Mesodermal cell (in vitro differentiated cells): ENCODE measurements around the gene RTN4R.
"Not testable (repeated sequence)": the region's sequence is repeated elsewhere in the genome, so short reads cannot be mapped to it uniquely, and the experiment has no call there.

Experiments used
- H3K27ac ChIP-seq: 2 replicates; pipeline ENCODE4 v1.7.0; 2013; ENCODE audit warnings: mild to moderate bottlenecking, low read depth, low read length, moderate library complexity; ENCODE audit not compliant: severe bottlenecking
- H3K36me3 ChIP-seq: 2 replicates; pipeline ENCODE4 v1.7.1; 2013; ENCODE audit warnings: mild to moderate bottlenecking, low read length, moderate library complexity; ENCODE audit not compliant: control insufficient read depth, insufficient read depth
- H3K4me1 ChIP-seq: one replicate; pipeline ENCODE4 v1.7.1; 2013; ENCODE audit warnings: mild to moderate bottlenecking, low read length; ENCODE audit not compliant: insufficient read depth, control insufficient read depth, poor library complexity, severe bottlenecking
- H3K4me3 ChIP-seq: 2 replicates; pipeline ENCODE4 v1.7.0; 2013; ENCODE audit warnings: low read length, control low read depth, mild to moderate bottlenecking; ENCODE audit not compliant: insufficient read depth, poor library complexity, severe bottlenecking; ENCODE audit errors: extremely low read depth
- H3K9me3 ChIP-seq: 2 replicates; pipeline ENCODE4 v1.7.1; 2013; ENCODE audit warnings: mild to moderate bottlenecking, low read length, moderate library complexity; ENCODE audit not compliant: control insufficient read depth
- WGBS, 2 experiments: methylation state at CpG; one replicate each; pipeline ENCODE4 v1.1.5; 2013; ENCODE audit warnings: missing lambda C conversion rate in 2 of 2; ENCODE audit not compliant: insufficient coverage in 2 of 2; 5-methylcytosine and 5-hydroxymethylcytosine counted together

The RTN4R gene

GRCh38 chr22:20303229-20303534 is 35.1 kb upstream of the RTN4R start:
- not testable (repeated sequence) for H3K4me1 ChIP-seq, H3K36me3 ChIP-seq, H3K9me3 ChIP-seq, H3K4me3 ChIP-seq, H3K27ac ChIP-seq
- 93% methylated on average over 2 of the region's 7 CpGs; no CpG with 5 or more reads in 1 of the 2 experiments for WGBS, 2 experiments

DNA sequence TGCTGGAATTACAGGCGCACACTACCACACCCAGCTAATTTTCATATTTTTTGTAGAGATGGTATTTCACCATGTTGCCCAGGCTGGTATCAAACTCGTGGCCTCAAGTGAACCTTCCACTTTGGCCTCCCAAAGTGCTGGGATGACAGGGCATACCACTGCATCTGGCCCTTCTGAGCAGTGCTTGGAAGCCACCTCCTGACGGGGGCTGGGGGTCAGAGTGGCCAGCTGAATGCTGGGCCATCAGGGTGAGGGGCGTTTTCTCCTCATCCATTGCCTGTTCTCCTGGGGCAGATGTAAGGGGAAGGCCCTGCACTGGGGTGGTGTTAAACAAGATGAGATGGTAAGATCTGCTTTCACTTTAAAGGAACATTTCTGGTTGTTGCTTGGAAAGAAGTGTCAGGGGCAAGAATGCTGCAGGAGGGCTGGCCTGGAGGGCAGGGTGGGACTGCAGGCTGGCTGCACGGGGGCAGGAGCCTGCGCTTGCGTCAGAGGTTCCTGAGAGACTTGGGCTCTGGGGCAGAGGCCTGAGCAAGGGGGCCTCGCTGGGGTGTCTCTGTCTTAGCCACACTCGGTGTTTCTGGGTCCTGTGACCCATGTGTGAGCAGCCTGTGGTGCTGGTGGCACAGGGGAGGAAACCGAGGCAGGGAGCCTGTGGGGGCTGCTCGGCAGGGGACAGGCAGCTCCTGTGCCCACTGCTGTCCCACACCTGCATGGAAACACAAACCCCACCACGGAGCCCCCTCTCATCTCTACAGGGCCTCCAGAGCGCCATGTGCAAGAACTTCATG is 34.5 kb upstream of the RTN4R start:
- H3K27ac ChIP-seq: no peak overlapping the region
- no peaks in the 10 kb centered on the region for H3K9me3 ChIP-seq
- WGBS, 2 experiments: 65 to 86% methylated on average over 2 to 8 of the region's 13 CpGs
- no peaks in the 10 kb centered on the region for H3K36me3 ChIP-seq
- H3K4me3 ChIP-seq: no peak overlapping the region
- no peaks in the 10 kb centered on the region for H3K4me1 ChIP-seq

- Histone ChIP-seq H3K4me1 (no peaks in the 10 kb centered on the region), H3K27ac (no peak overlapping the region), H3K9me3 (no peaks in the 10 kb centered on the region), H3K36me3 (no peaks in the 10 kb centered on the region), H3K4me3 (peak overlapping the region; percentile 44)
- 1% methylated on average over 45 to 46 of the region's 52 CpGs for WGBS, 2 experiments
These were observed 31.6 kb upstream of the RTN4R start for GRCh38 chr22:20299746-20300136.

GRCh38 chr22:20298803-20299745 is 31.0 kb upstream of the RTN4R start:
- no peaks in the 10 kb centered on the region for H3K36me3 ChIP-seq
- 1 to 2% methylated on average over 55 to 69 of the region's 90 CpGs for WGBS, 2 experiments
- H3K4me3 ChIP-seq: peak overlapping the region; percentile 44
- no peak overlapping the region for H3K27ac ChIP-seq
- H3K9me3 ChIP-seq: no peaks in the 10 kb centered on the region
- H3K4me1 ChIP-seq: no peaks in the 10 kb centered on the region

DNA sequence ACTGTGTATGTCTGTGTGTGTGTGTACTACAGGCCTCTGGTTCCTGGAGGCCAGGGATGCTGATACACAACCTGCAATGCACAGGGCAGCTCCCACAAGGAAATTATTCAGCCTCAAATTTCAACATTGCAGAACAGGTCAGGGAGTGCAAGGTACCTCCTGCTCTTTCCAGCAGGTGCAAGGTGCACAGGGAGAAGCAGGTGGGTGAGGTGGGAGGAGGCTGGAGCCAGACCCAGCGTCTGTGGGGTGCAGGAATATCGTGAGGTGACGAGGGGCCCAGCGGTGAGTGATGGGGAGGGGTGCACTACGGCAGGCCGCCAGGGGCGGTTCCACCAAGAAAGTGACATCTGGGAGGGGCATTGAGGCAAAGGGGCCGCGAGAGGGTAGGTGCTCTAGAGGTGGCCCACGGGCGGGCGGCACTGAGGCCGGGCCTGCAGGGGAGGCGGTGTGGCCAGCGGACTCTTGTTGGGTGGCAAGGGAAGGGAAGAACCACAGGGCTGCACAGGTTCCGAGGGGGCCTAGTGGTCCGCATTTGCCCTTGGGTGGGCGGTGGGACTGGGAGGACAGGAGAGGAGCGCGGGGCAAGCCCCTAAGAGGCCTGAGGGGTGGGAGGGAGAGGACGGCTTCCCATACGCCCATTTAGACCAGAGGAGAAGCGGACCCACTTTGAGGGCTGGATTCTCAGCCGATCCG is 30.1 kb upstream of the RTN4R start:
- H3K27ac ChIP-seq: no peak overlapping the region
- H3K9me3 ChIP-seq: no peaks in the 10 kb centered on the region
- no peak overlapping the region for H3K4me3 ChIP-seq
- 63 to 67% methylated on average over 10 to 24 of the region's 25 CpGs for whole genome bisulfite sequencing, 2 experiments
- no peaks in the 10 kb centered on the region for H3K36me3 ChIP-seq
- H3K4me1 ChIP-seq: no peaks in the 10 kb centered on the region

DNA sequence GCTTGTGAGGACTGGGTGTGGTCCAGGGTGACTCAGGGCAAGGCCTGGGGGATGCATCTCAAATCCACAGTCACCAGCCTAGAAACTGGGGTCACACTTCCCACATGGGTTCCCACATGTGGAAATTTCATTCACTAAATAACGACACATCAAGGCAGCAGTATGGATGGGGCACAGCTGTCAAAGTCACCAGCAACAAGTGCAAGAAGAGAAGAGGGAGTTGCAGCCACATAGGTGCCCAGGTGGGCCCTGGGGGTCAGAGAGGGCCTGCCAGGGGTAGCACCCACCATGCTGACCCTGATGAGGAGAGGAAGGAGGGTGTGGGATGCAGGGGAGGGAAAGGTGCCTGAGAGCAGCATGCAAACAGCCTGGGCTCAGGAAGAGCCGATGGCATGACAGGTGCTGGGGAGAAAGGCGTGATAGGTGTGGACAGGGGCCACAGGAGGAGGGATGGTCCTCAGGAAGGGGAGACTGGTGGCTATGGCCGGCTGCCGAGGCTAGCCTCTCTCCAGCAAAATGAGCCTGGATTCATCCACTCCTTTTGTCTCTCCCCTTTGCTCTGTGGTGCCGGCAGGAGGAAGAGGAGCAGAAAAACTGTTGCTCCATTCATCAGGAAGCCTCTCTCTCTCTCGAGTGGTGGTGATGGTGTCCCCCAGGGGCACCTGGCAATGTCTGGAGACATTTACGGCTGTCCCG is 29.4 kb upstream of the RTN4R start:
- Histone ChIP-seq H3K27ac (no peak overlapping the region), H3K4me1 (no peaks in the 10 kb centered on the region), H3K9me3 (no peaks in the 10 kb centered on the region), H3K36me3 (no peaks in the 10 kb centered on the region), H3K4me3 (no peak overlapping the region)
- WGBS, 2 experiments: 86 to 93% methylated on average over 5 of the region's 9 CpGs

- Histone ChIP-seq H3K9me3 (no peaks in the 10 kb centered on the region), H3K4me3 (no peak overlapping the region), H3K36me3 (no peaks in the 10 kb centered on the region), H3K4me1 (no peaks in the 10 kb centered on the region), H3K27ac (no peak overlapping the region)
- WGBS, 2 experiments: 93 to 94% methylated on average over 8 to 9 of the region's 9 CpGs
These were observed 28.5 kb upstream of the RTN4R start for GRCh38 chr22:20296598-20296997.

DNA sequence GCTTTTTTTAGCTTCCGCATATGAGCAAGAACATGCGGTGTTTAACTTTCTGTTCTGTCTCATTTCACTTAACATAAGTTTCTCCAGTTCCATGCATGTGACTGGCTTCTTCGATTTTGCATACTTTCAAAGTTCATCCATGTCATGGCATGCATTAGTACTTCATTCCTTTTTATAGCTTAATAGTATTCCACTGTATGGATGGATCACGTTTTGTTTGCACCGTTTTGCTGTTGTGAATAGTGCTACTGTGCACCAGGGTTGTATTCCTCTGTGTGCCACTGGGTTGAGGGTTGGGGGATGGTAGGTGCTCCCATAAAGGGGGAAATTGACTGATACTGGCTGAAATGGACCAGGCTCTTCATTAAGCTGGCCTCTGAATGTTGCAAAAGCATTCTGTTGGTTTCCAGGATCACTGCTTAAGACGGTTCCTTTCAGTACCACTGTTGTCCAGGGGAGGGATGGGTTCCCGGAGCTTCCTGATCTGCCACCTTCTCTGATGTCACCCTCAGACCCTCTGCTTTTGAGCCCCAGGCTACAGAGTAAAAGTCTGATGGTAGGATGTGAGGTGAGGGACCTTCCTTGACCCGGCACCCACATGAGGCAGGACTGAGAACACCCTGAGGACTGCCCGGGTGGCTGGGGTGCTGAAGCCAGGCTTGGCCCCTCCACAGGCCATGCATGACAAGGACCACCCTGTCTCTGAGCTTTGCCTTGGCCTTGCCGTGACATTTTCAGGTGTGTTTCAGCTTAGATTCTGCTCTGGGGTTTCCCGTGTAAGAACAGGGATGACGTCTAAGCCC is 27.3 kb upstream of the RTN4R start:
- H3K36me3 ChIP-seq: no peaks in the 10 kb centered on the region
- no peak overlapping the region for H3K4me3 ChIP-seq
- no peaks in the 10 kb centered on the region for H3K9me3 ChIP-seq
- H3K27ac ChIP-seq: no peak overlapping the region
- 84 to 92% methylated on average over 9 to 10 of the region's 12 CpGs for WGBS, 2 experiments
- H3K4me1 ChIP-seq: no peaks in the 10 kb centered on the region

DNA sequence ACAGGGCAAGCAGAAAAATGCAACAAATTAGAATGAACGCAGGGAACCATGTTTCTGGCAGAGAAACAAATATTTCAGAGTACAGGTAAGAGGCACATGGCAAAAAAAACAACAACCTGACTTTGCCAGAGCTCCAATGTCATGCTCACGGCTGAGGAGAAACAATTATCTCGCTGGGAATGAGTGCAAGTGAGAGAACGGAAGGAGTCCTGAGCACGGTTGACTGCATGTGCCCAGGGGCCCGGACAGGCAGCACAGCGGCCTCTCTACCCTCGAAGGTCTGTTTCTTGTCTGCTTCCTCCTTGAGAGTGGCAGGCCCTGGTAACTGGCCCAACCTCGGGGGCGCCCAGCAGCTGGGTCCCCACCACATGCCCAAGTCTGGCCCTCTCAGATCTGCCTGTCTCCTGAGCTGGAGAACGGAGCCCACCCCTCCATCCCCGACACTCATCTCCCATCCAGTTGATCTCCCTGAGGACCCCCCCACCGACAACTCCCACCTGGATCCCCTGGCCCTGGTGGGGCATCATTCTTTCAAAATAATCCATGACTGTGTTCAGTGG is 24.6 kb upstream of the RTN4R start:
- 81 to 84% methylated on average over 11 to 13 of the region's 13 CpGs for WGBS, 2 experiments
- Histone ChIP-seq H3K4me3 (no peak overlapping the region), H3K4me1 (no peaks in the 10 kb centered on the region), H3K36me3 (no peaks in the 10 kb centered on the region), H3K9me3 (no peaks in the 10 kb centered on the region), H3K27ac (no peak overlapping the region)
